ENCODE measurements around the gene NDUFC2. TPM values are rescaled to one million over a fixed set of nuclear protein-coding genes. Genes with fewer than 3 reads are reported as not detected.
A peak's percentile ranks its signal among the peaks of the same experiment; 100 is the strongest.
"Not testable (repeated sequence)": the region's sequence is repeated elsewhere in the genome, so short reads cannot be mapped to it uniquely, and the experiment has no call there.

The NDUFC2 gene
- total RNA-seq, 1 donor from 2014 or later: 147 TPM

- peak; percentile 48 for DNase-seq (ENCODE audit: low read depth)
These were observed 48.0 kb downstream of the NDUFC2 start for GRCh38 chr11:78031629-78032028.

DNA sequence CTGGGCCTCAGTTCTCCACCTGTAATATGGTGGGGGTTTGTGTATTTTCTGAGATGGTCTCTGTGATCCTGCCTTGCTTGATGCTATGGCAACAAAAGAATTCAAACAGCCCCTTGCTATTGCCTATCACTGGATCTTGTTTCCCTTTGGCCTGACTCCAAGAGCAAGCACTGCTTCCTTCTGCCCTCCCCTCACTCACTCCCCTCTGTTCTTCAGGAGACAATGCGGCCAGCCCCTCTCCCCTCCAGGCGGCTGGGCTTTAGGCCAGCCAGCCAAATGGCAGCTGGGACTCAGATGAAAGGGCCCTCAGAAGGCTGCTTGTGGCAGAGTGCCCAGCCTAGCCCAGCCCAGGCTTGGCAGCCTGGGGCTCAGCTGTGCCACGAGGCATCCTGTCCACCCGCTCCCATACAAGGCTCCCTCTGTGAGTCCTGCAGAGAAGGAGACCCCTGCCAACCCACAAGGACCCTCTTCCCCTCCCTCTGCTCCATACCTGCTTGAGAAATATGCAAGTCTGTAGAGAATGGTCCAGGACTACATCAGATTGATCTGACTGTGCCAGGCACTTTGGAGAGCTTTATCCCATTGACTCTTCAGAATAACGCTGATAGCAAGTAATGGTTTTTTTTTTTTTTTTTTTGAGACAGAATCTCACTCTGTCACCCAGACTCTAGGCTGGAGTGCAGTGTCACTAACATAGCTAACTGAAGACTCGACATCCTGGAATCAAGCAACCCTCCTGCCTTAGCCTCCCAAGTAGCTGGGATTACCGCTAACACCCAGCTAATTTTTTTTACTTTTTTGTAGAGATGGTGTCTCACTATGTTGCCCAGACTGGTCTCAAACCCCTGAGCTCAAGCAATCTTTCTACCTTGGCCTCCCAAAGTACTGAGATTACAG is 49.0 kb downstream of the NDUFC2 start:
- peak; percentile 97 for DNase-seq (ENCODE audit: low read depth)

DNA sequence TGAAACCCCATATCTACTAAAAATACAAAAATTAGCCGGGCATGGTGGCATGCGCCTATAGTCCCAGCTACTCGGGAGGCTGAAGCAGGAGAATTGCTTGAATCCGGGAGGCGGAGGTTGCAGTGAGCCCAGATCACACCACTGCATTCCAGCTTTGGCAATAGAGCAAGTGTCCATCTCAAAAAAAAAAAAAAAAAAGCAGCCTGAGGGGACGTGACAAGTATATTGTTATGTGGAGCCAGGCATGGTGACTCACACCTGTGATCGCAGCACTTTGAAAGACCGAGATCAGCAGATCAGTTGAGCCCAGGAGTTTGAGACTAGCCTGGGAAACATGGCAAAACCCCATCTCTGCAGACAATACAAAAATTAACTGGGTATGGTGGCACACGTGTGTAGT is 51.2 kb downstream of the NDUFC2 start:
- not testable (repeated sequence) for DNase-seq (ENCODE audit: low read depth)

GRCh38 chr11:78027759-78028158 is 51.9 kb downstream of the NDUFC2 start:
- no peak for DNase-seq (ENCODE audit: low read depth)

- DNase-seq (ENCODE audit: low read depth): no peak
These were observed 54.3 kb downstream of the NDUFC2 start for GRCh38 chr11:78025378-78025777.

GRCh38 chr11:78023426-78023825 is 56.2 kb downstream of the NDUFC2 start:
- no peak for DNase-seq (ENCODE audit: low read depth)

- no peak for DNase-seq (ENCODE audit: low read depth)
These were observed 57.0 kb downstream of the NDUFC2 start, which contains the start of gene KCTD14 for GRCh38 chr11:78022397-78023396. TSS of gene KCTD14 (minus strand) at chr11:78023276. CDS start at chr11:78023249, 27 bp downstream.

GRCh38 chr11:78021611-78022010 is 58.1 kb downstream of the NDUFC2 start:
- no peak for DNase-seq (ENCODE audit: low read depth)

- DNase-seq (ENCODE audit: low read depth): no peak
These were observed 59.4 kb downstream of the NDUFC2 start for GRCh38 chr11:78020246-78020645.

DNA sequence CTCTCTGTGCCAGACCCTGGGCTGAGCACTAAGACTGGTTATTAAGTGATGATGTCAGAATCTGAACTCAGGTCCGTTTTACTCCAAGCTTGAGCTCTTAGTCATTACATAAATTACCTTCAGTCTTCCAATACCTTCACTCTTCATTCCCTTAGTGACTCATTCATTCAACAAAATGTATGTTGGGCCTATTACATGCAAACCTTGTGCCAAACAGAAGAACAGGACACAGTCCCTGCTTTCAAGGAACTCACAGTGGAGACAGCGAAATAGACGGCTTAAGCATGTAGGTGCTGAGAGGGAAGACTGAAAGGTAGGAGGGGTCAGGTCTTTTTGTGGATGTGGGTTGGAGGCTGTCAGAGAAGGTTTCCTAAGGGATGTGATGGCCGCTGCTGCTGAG is 59.9 kb downstream of the NDUFC2 start:
- DNase-seq (ENCODE audit: low read depth): no peak

Other genes with a start within 250 kb of the NDUFC2 start
- 22.1 and 24.7 TPM in 2 replicates for gene INTS4, start 85.2 kb downstream of the NDUFC2 start, total RNA-seq
- gene KCTD14, start 56.6 kb downstream of the NDUFC2 start, total RNA-seq: 0.35 and 1.2 TPM in 2 replicates
- gene THRSP, start 16.0 kb downstream of the NDUFC2 start, total RNA-seq: 3.5 and 4.1 TPM in 2 replicates
- gene ALG8, start 59.8 kb upstream of the NDUFC2 start, total RNA-seq: 68.4 and 70.9 TPM in 2 replicates
- gene KCTD21, start 108.8 kb upstream of the NDUFC2 start, total RNA-seq: 7.5 and 7.6 TPM in 2 replicates
- gene USP35, start 109.1 kb upstream of the NDUFC2 start, total RNA-seq: 8.1 and 9.3 TPM in 2 replicates